ENCODE data around the gene GMDS. TPM values are rescaled to one million over a fixed set of nuclear protein-coding genes. Genes with fewer than 3 reads are reported as not detected.

GMDS gene
- total and polyA plus RNA-seq, 11 donors: 4.5 to 10.7 (median 7.0) TPM

GRCh38 chr6:2249126-2249525 lies 3.7 kb upstream of the GMDS start:
- WGBS, 4 donors: 93 to 97% (median 95%) methylated on average over 7 of the region's 7 CpGs

GRCh38 chr6:2247664-2248063 lies 2.3 kb upstream of the GMDS start:
- no peak overlapping the region for H3K4me3 ChIP-seq
- intact Hi-C loops (cut with DNase I): no loop called here
- peaks cover 0 to 34% (median 20%) of the 10 kb centered on the region in 9 donors for H3K36me3 ChIP-seq
- TF ChIP-seq POLR2A (IDR thresholded peaks at IDR 0.05): no peak
- no peak for TF ChIP-seq CTCF (IDR thresholded peaks at IDR 0.05)
- H3K9me3 ChIP-seq: no peaks in the 10 kb centered on the region
- no peak overlapping the region for H3K27ac ChIP-seq
- H3K27me3 ChIP-seq: no peaks in the 10 kb centered on the region
- WGBS, 4 donors: 91 to 95% (median 94%) methylated on average over 5 of the region's 5 CpGs
- no peak for DNase-seq
- H3K4me1 ChIP-seq: peaks cover 0 to 24% (median 14%) of the 10 kb centered on the region in 12 donors
- ATAC-seq: no peak

More at GRCh38 chr6:2249126-2249525, 3.7 kb upstream of the GMDS start:
- no peak for TF ChIP-seq CTCF (IDR thresholded peaks at IDR 0.05)
- TF ChIP-seq POLR2A (IDR thresholded peaks at IDR 0.05): no peak
- DNase-seq (no peak), ATAC-seq (no peak)
- H3K36me3 ChIP-seq: peaks cover 0 to 42% (median 27%) of the 10 kb centered on the region in 9 donors
- no peak overlapping the region for H3K4me3 ChIP-seq
- no peak overlapping the region for H3K27ac ChIP-seq
- intact Hi-C loops (cut with DNase I): no loop called here
- no peaks in the 10 kb centered on the region for H3K27me3 ChIP-seq
- H3K4me1 ChIP-seq: peaks cover 0 to 22% (median 14%) of the 10 kb centered on the region in 12 donors
- no peaks in the 10 kb centered on the region for H3K9me3 ChIP-seq

GRCh38 chr6:2245877-2246863 lies 765 bp upstream of the GMDS start:
- Histone ChIP-seq H3K4me3 (peak overlapping the region; percentile 72 to 99 (median 92)), H3K4me1 (peaks cover 0 to 31% (median 14%) of the 10 kb centered on the region in 12 donors), H3K27ac (peak overlapping the region; percentile 51 to 95 (median 87)), H3K27me3 (no peaks in the 10 kb centered on the region), H3K9me3 (no peaks in the 10 kb centered on the region), H3K36me3 (peaks cover 0 to 23% (median 15%) of the 10 kb centered on the region in 9 donors)
- DNase-seq (peak; percentile 43 to 66 (median 53)), ATAC-seq (peak in 3 of 4 donors; percentile 4 to 44 (median 30))
- WGBS, 4 donors: 17 to 25% (median 18%) methylated on average over 24 to 31 of the region's 31 CpGs
- TF ChIP-seq CTCF (IDR thresholded peaks at IDR 0.05) (no peak), POLR2A (IDR thresholded peaks at IDR 0.05) (no peak)
- intact Hi-C loops (cut with DNase I): no loop called here

Measured in heart left ventricle (tissue), 16 donors.